PC-3 (cell line): ENCODE measurements around the gene KLHL8. TPM values are rescaled to one million over a fixed set of nuclear protein-coding genes. Genes with fewer than 3 reads are reported as not detected.

Experiments used
- ATAC-seq: fragments of 200-7000 bp; cut with Tn5 transposase; 2 replicates; pipeline ENCODE4 v1.9.1; 2020; ENCODE audit warnings: mild to moderate bottlenecking, moderate library complexity
- BruUV-seq: library from RNA; stranded (reverse); fragments of 400-500 nt; replicated peaks from 2 replicates; lab custom pipeline; 2021; lab: Mats Ljungman, UMichigan
- CTCF ChIA-PET: fragments of 300-600 bp; sonication (Branson Sonifier 250); formaldehyde crosslinking; loops from one replicate; lab custom pipeline; 2022; ENCODE audit warnings: antibody characterized with exemption; lab: Charles Lee
- POLR2A ChIA-PET: fragments of 300-600 bp; sonication (Branson Sonifier 250); formaldehyde crosslinking; loops from one replicate; lab custom pipeline; 2022; ENCODE audit warnings: antibody characterized with exemption; ENCODE audit not compliant: unreplicated experiment; lab: Charles Lee
- DNase-seq: peaks from one replicate; pipeline ENCODE4 v3.0.0-alpha.2; 2015
- H2AFZ ChIP-seq: fragments of 300-600 bp; sonication (generic); 2 replicates; pipeline ENCODE4 v1.6.0; 2016; ENCODE audit warnings: antibody characterized with exemption, low read length
- H3F3A ChIP-seq: fragments of 300-600 bp; sonication (generic); one replicate; pipeline ENCODE4 v1.6.0; 2017; ENCODE audit warnings: antibody characterized with exemption, low read length, control low read depth, mild to moderate bottlenecking; ENCODE audit not compliant: unreplicated experiment
- H3K27ac ChIP-seq: fragments of 300-600 bp; sonication (generic); 2 replicates; pipeline ENCODE4 v1.5.1; 2016; ENCODE audit warnings: mild to moderate bottlenecking, low read length
- H3K27me3 ChIP-seq: fragments of 300-600 bp; sonication (generic); 2 replicates; pipeline ENCODE4 v1.6.1; 2016; ENCODE audit warnings: low read length, mixed read lengths
- H3K36me3 ChIP-seq: fragments of 300-600 bp; sonication (generic); 2 replicates; pipeline ENCODE4 v1.6.1; 2016; ENCODE audit warnings: low read depth, mixed run types, low read length, mixed read lengths
- H3K4me1 ChIP-seq: fragments of 300-600 bp; sonication (generic); 2 replicates; pipeline ENCODE4 v1.5.1; 2016; ENCODE audit warnings: low read length; ENCODE audit not compliant: insufficient read depth
- H3K4me2 ChIP-seq: fragments of 300-600 bp; sonication (generic); 2 replicates; pipeline ENCODE4 v1.6.0; 2016; ENCODE audit warnings: low read length
- H3K4me3 ChIP-seq: fragments of 300-600 bp; sonication (generic); 2 replicates; pipeline ENCODE4 v1.5.1; 2016; ENCODE audit warnings: mild to moderate bottlenecking, low read length, mixed read lengths
- H3K79me2 ChIP-seq: fragments of 300-600 bp; sonication (generic); 2 replicates; pipeline ENCODE4 v1.6.1; 2017; ENCODE audit warnings: low read length, mixed read lengths
- H3K9ac ChIP-seq: fragments of 300-600 bp; sonication (generic); 2 replicates; pipeline ENCODE4 v1.6.0; 2016; ENCODE audit warnings: mild to moderate bottlenecking, low read length
- H3K9me2 ChIP-seq: fragments of 300-600 bp; sonication (generic); replicated peaks from 2 replicates; pipeline ENCODE4 v1.6.1; 2016; ENCODE audit warnings: mixed run types, low read length, mixed read lengths
- H3K9me3 ChIP-seq: fragments of 300-600 bp; sonication (generic); 2 replicates; pipeline ENCODE4 v1.6.1; 2016; ENCODE audit warnings: low read length, mixed read lengths
- H4K20me1 ChIP-seq: fragments of 300-600 bp; sonication (generic); 2 replicates; pipeline ENCODE4 v1.6.1; 2016; ENCODE audit warnings: low read length, mixed read lengths
- EZH2 ChIP-seq: fragments of 300-600 bp; sonication (generic); IDR thresholded peaks from one replicate; pipeline ENCODE4 v1.6.1; 2017; ENCODE audit warnings: antibody characterized with exemption, mild to moderate bottlenecking, low read length; ENCODE audit not compliant: unreplicated experiment
- EZH2phosphoT487 ChIP-seq: fragments of 300-600 bp; sonication (generic); IDR thresholded peaks from 2 replicates; pipeline ENCODE4 v1.6.1; 2018; ENCODE audit warnings: mild to moderate bottlenecking, antibody characterized with exemption, low read length, borderline replicate concordance
- intact Hi-C: fragments of 100-400 bp; cut with micrococcal nuclease; formaldehyde crosslinking; loops from 2 replicates; pipeline ENCODE4 v1.9.0; 2023
- total RNA-seq: library from RNA; depleted of rRNA; stranded (reverse); fragments of >200 nt; gene quantifications from 2 replicates; pipeline ENCODE4 v1.2.3, GENCODE V29; 2014
- TF ChIP-seq, protein P1 (sequence below): fragments of 300-600 bp; sonication (generic); conservative IDR thresholded peaks from 2 replicates; pipeline ENCODE4 v1.5.1; 2017; ENCODE audit warnings: antibody characterized with exemption, low read depth, mild to moderate bottlenecking, low read length

Gene KLHL8
- total RNA-seq, 1 experiment from 2014 or later = 5.6 TPM

DNA sequence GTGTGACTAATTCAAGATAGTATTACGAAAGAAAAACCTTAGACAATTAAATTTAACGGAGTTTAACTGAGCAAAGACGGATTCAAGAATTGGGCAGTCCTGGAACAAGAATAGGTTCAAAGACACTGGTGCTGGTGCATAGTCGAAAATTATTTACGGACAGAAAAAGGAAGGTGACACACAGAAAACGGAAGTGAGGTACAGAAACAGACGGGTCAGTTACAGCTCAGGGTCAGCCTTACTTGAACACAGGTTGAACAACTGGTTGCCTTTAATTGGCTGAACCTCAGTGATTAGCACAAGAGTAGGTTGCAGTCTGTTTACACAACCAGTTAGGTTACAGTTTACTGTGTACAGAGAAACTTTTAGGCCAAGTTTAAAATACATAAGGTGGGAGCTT lies 31.5 kb downstream of the KLHL8 start:
- Histone ChIP-seq H3K36me3 (no peaks in the 10 kb centered on the region), H3K27me3 (no peaks in the 10 kb centered on the region), H2AFZ (peak overlapping the region; percentile 61), H3K79me2 (no peaks in the 10 kb centered on the region), H4K20me1 (no peaks in the 10 kb centered on the region), H3F3A (no peaks in the 10 kb centered on the region), H3K9me3 (no peaks in the 10 kb centered on the region), H3K4me1 (peaks cover 16% of the 10 kb centered on the region), H3K27ac (no peak overlapping the region), H3K9ac (no peak overlapping the region), H3K4me3 (peak overlapping the region; percentile 37; the same call in 1 of the 2 replicates), H3K9me2 (no peaks in the 10 kb centered on the region), H3K4me2 (peak overlapping the region; percentile 52)
- ChIA-PET POLR2A (no interaction called here), CTCF (no interaction called here)
- no peak for TF ChIP-seq EZH2phosphoT487
- TF ChIP-seq, protein P1, sequence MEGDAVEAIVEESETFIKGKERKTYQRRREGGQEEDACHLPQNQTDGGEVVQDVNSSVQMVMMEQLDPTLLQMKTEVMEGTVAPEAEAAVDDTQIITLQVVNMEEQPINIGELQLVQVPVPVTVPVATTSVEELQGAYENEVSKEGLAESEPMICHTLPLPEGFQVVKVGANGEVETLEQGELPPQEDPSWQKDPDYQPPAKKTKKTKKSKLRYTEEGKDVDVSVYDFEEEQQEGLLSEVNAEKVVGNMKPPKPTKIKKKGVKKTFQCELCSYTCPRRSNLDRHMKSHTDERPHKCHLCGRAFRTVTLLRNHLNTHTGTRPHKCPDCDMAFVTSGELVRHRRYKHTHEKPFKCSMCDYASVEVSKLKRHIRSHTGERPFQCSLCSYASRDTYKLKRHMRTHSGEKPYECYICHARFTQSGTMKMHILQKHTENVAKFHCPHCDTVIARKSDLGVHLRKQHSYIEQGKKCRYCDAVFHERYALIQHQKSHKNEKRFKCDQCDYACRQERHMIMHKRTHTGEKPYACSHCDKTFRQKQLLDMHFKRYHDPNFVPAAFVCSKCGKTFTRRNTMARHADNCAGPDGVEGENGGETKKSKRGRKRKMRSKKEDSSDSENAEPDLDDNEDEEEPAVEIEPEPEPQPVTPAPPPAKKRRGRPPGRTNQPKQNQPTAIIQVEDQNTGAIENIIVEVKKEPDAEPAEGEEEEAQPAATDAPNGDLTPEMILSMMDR = no peak
- no peak for TF ChIP-seq EZH2
- DNase-seq (peak; percentile 15), ATAC-seq (no peak)
- no TSS peak for BruUV-seq
- intact Hi-C loops = no loop called here

DNA sequence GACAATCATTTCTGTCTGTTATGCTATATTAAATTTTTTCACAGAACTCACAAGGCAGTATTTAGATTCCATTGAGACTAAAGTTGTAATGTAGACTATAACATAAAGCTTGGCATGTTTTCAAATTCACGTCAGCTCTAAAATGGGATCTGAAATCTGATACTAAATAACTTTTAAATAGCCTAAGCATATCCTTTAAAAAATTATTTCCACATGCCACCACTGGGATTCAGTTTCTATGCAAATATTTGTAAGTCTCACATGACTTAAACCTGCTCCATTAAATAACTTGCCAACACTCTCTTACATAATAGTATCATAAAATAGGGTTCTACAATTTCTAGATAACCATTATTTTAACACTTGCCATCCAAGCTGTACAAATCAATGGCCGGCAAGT lies 32.4 kb downstream of the KLHL8 start:
- H3F3A ChIP-seq = no peaks in the 10 kb centered on the region
- H3K4me3 ChIP-seq = no peak overlapping the region
- H4K20me1 ChIP-seq = no peaks in the 10 kb centered on the region
- H3K9ac ChIP-seq = no peak overlapping the region
- POLR2A ChIA-PET = no interaction called here
- no peaks in the 10 kb centered on the region for H3K27me3 ChIP-seq
- H3K4me2 ChIP-seq = 0 out of 2 replicates have a peak overlapping the region, but pooled peaks have one; percentile 52
- no TSS peak for BruUV-seq
- ATAC-seq (peak; percentile 72), DNase-seq (peak; percentile 58)
- H3K9me2 ChIP-seq = no peaks in the 10 kb centered on the region
- no peaks in the 10 kb centered on the region for H3K9me3 ChIP-seq
- peaks cover 16% of the 10 kb centered on the region for H3K4me1 ChIP-seq
- TF ChIP-seq EZH2 (no peak), EZH2phosphoT487 (no peak)
- TF ChIP-seq, protein P1 = no peak
- H3K79me2 ChIP-seq = no peaks in the 10 kb centered on the region
- H3K27ac ChIP-seq = no peak overlapping the region
- no peaks in the 10 kb centered on the region for H3K36me3 ChIP-seq
- H2AFZ ChIP-seq = no peak overlapping the region
- CTCF ChIA-PET = no interaction called here
- intact Hi-C loops = no loop called here

DNA sequence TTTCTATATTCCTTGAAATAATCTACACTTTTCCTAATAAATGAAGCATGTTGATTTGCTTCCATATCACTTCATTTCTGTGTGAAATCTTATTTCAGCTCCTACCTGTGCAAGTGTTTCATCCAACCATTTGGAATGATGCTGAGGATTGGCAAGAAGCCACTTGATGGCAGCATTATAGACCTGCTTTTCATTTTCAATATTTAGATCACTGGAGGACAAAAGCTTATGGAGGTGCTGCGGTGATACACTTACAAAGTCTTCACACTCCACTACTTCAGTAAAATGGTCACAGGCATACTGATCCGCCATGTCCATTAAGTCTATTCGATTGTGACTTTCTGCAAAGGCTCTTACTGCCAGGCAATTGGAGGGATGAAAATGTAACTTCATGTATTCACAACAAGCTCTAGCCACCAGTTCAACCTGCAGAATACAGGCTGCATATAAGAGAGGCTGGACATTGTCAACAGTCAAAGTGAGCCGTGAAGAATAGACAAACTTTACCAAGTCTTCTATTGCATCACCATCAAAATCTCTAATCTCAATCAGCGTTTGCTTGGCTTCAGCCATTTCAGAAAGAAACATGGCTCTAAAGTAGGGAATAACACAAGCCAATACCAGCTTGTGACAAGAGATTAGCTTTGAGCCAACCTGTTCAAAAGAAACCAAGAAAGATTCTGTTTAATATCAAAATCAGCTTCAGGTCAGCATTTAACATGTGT lies 35.1 kb downstream of the KLHL8 start:
- ATAC-seq = no peak
- CTCF ChIA-PET = no interaction called here
- intact Hi-C loops = no loop called here

More for the DNA sequence above, 35.1 kb downstream of the KLHL8 start:
- Histone ChIP-seq H3K9ac (no peak overlapping the region), H3K4me1 (peaks cover 16% of the 10 kb centered on the region), H3K27ac (no peak overlapping the region), H3K9me3 (no peaks in the 10 kb centered on the region), H2AFZ (no peak overlapping the region), H4K20me1 (no peaks in the 10 kb centered on the region), H3K4me3 (no peak overlapping the region), H3K79me2 (no peaks in the 10 kb centered on the region), H3K4me2 (no peak overlapping the region), H3K27me3 (no peaks in the 10 kb centered on the region), H3K36me3 (no peaks in the 10 kb centered on the region), H3F3A (no peaks in the 10 kb centered on the region), H3K9me2 (no peaks in the 10 kb centered on the region)
- no peak for DNase-seq
- POLR2A ChIA-PET = no interaction called here
- no TSS peak for BruUV-seq
- TF ChIP-seq EZH2 (no peak), EZH2phosphoT487 (no peak)
- TF ChIP-seq, protein P1 = no peak
